GM21515 (cell line): ENCODE results near the gene DCTD.

ENCODE experiments used
- ATAC-seq: cut with Tn5 transposase; IDR thresholded peaks from one replicate; pipeline ENCODE4 v1.9.1; 2021; ENCODE audit not compliant: unreplicated experiment

Gene DCTD

GRCh38 chr4:182894681-182895275 is 22.4 kb downstream of the DCTD start:
- ATAC-seq: no peak

GRCh38 chr4:182893474-182894080 is 23.6 kb downstream of the DCTD start:
- no peak for ATAC-seq

- no peak for ATAC-seq
These were observed 24.1 kb downstream of the DCTD start for GRCh38 chr4:182893047-182893446.

- no peak for ATAC-seq
These were observed 27.0 kb downstream of the DCTD start for GRCh38 chr4:182890202-182890601.

- no peak for ATAC-seq
These were observed 28.3 kb downstream of the DCTD start for GRCh38 chr4:182888891-182889290.

GRCh38 chr4:182886768-182887167 is 30.4 kb downstream of the DCTD start:
- no peak for ATAC-seq

GRCh38 chr4:182886205-182886604 is 31.0 kb downstream of the DCTD start:
- no peak for ATAC-seq

GRCh38 chr4:182885738-182886077 is 31.5 kb downstream of the DCTD start:
- no peak for ATAC-seq

- no peak for ATAC-seq
These were observed 32.0 kb downstream of the DCTD start for GRCh38 chr4:182885022-182885737.

GRCh38 chr4:182884040-182884439 is 33.1 kb downstream of the DCTD start:
- no peak for ATAC-seq

- no peak for ATAC-seq
These were observed 33.8 kb downstream of the DCTD start for GRCh38 chr4:182883351-182883750.

- ATAC-seq: no peak
These were observed 35.3 kb downstream of the DCTD start for GRCh38 chr4:182881914-182882313.

GRCh38 chr4:182880387-182881356 is 36.5 kb downstream of the DCTD start:
- ATAC-seq: no peak

GRCh38 chr4:182879913-182880312 is 37.3 kb downstream of the DCTD start:
- ATAC-seq: no peak

GRCh38 chr4:182878633-182879495 is 38.3 kb downstream of the DCTD start:
- ATAC-seq: no peak

GRCh38 chr4:182877326-182877883 is 39.8 kb downstream of the DCTD start:
- ATAC-seq: no peak

- no peak for ATAC-seq
These were observed 40.8 kb downstream of the DCTD start for GRCh38 chr4:182876427-182876826.

GRCh38 chr4:182875453-182876405 is 41.5 kb downstream of the DCTD start:
- no peak for ATAC-seq

GRCh38 chr4:182874797-182875345 is 42.3 kb downstream of the DCTD start:
- no peak for ATAC-seq
